H9 (cell line): ENCODE measurements around the gene SLC17A2. TPM values are rescaled to one million over a fixed set of nuclear protein-coding genes. Genes with fewer than 3 reads are reported as not detected.

Experiments used
- DNase-seq: peaks from one replicate; pipeline ENCODE4 v3.0.0-alpha.2; 2017
- H2AFZ ChIP-seq: one replicate; pipeline ENCODE4 v1.6.1; 2013; ENCODE audit warnings: mild to moderate bottlenecking, low read length, control low read depth, moderate library complexity
- H2AK5ac ChIP-seq: 2 replicates; pipeline ENCODE4 v1.6.1; 2013; ENCODE audit warnings: low read length, control low read depth, mixed read lengths; ENCODE audit not compliant: insufficient read length
- H2BK120ac ChIP-seq: one replicate; pipeline ENCODE4 v1.6.1; 2013; ENCODE audit warnings: low read depth, mild to moderate bottlenecking, low read length, control low read depth, inconsistent platforms; ENCODE audit not compliant: poor library complexity, severe bottlenecking
- H2BK12ac ChIP-seq: 2 replicates; pipeline ENCODE4 v1.6.1; 2013; ENCODE audit warnings: low read length, control low read depth, mixed read lengths, low read depth; ENCODE audit not compliant: insufficient read length
- H2BK15ac ChIP-seq: 2 replicates; pipeline ENCODE4 v1.6.1; 2013; ENCODE audit warnings: low read depth, low read length, control low read depth
- H2BK20ac ChIP-seq: one replicate; pipeline ENCODE4 v1.6.1; 2013; ENCODE audit warnings: low read depth, mild to moderate bottlenecking, low read length, control low read depth, inconsistent platforms; ENCODE audit not compliant: poor library complexity, severe bottlenecking
- H2BK5ac ChIP-seq: 2 replicates; pipeline ENCODE4 v1.6.1; 2013; ENCODE audit warnings: low read length, control low read depth, mixed read lengths; ENCODE audit not compliant: insufficient read length
- H3K14ac ChIP-seq: 2 replicates; pipeline ENCODE4 v1.6.1; 2013; ENCODE audit warnings: low read length, control low read depth; ENCODE audit not compliant: insufficient read depth
- H3K18ac ChIP-seq: 2 replicates; pipeline ENCODE4 v1.6.1; 2013; ENCODE audit warnings: low read depth, mild to moderate bottlenecking, mixed read lengths, low read length, control low read depth; ENCODE audit not compliant: insufficient read length
- H3K23ac ChIP-seq: 2 replicates; pipeline ENCODE4 v1.6.1; 2013; ENCODE audit warnings: low read length, control low read depth, mixed read lengths, low read depth; ENCODE audit not compliant: insufficient read length
- H3K23me2 ChIP-seq: 2 replicates; pipeline ENCODE4 v1.6.1; 2013; ENCODE audit warnings: low read depth, mild to moderate bottlenecking, mixed read lengths, low read length, control low read depth; ENCODE audit not compliant: insufficient read length, poor library complexity, severe bottlenecking
- H3K27ac ChIP-seq: 2 replicates; pipeline ENCODE4 v1.5.1; 2013; ENCODE audit warnings: low read length, control low read depth, mixed read lengths, low read depth; ENCODE audit not compliant: insufficient read length
- H3K27me3 ChIP-seq: 2 replicates; pipeline ENCODE4 v1.6.1; 2013; ENCODE audit warnings: low read length, control low read depth, inconsistent platforms; ENCODE audit not compliant: insufficient read depth
- H3K4ac ChIP-seq: 2 replicates; pipeline ENCODE4 v1.6.1; 2013; ENCODE audit warnings: low read depth, mild to moderate bottlenecking, control low read depth, inconsistent platforms, low read length, moderate library complexity
- H3K4me1 ChIP-seq: 2 replicates; pipeline ENCODE4 v1.6.1; 2013; ENCODE audit warnings: low read length, control low read depth, inconsistent platforms; ENCODE audit not compliant: insufficient read depth
- H3K4me2 ChIP-seq: 2 replicates; pipeline ENCODE4 v1.6.1; 2013; ENCODE audit warnings: low read length, control low read depth, mixed read lengths; ENCODE audit not compliant: insufficient read length, insufficient read depth
- H3K56ac ChIP-seq: 2 replicates; pipeline ENCODE4 v1.6.1; 2013; ENCODE audit warnings: low read depth, mild to moderate bottlenecking, mixed read lengths, low read length, control low read depth; ENCODE audit not compliant: insufficient read length
- H3K79me1 ChIP-seq: 2 replicates; pipeline ENCODE4 v1.6.1; 2013; ENCODE audit warnings: low read depth, mild to moderate bottlenecking, moderate library complexity, low read length, control low read depth, inconsistent platforms; ENCODE audit not compliant: insufficient read depth, poor library complexity, severe bottlenecking
- H3K79me2 ChIP-seq: 2 replicates; pipeline ENCODE4 v1.6.1; 2013; ENCODE audit warnings: low read length, control low read depth, inconsistent platforms; ENCODE audit not compliant: insufficient read depth
- H3K9ac ChIP-seq: 2 replicates; pipeline ENCODE4 v1.6.1; 2013; ENCODE audit warnings: low read length, control low read depth, mixed read lengths; ENCODE audit not compliant: insufficient read length; ENCODE audit errors: extremely low read depth
- H3K9me3 ChIP-seq: one replicate; pipeline ENCODE4 v1.6.1; 2013; ENCODE audit warnings: low read depth, low read length, inconsistent platforms; ENCODE audit not compliant: control insufficient read depth
- H3T11ph ChIP-seq: one replicate; pipeline ENCODE4 v1.6.1; 2013; ENCODE audit warnings: mild to moderate bottlenecking, low read length, control low read depth, inconsistent platforms
- H4K20me1 ChIP-seq: one replicate; pipeline ENCODE4 v1.6.1; 2013; ENCODE audit not compliant: control insufficient read depth, insufficient read length, insufficient read depth
- H4K5ac ChIP-seq: 2 replicates; pipeline ENCODE4 v1.6.1; 2013; ENCODE audit warnings: low read depth, mild to moderate bottlenecking, mixed read lengths, low read length, control low read depth; ENCODE audit not compliant: insufficient read length
- H4K8ac ChIP-seq: replicated peaks from 2 replicates; pipeline ENCODE4 v1.6.1; 2013; ENCODE audit warnings: low read length, control low read depth, mixed read lengths, low read depth; ENCODE audit not compliant: insufficient read length
- H4K91ac ChIP-seq: 2 replicates; pipeline ENCODE4 v1.6.1; 2013; ENCODE audit warnings: low read depth, mild to moderate bottlenecking, moderate library complexity, mixed read lengths, low read length, control low read depth; ENCODE audit not compliant: insufficient read length
- H3K27ac Mint-ChIP-seq, 3 experiments: 2 replicates in 2 of 3; 3 replicates in 1 of 3; pipeline ENCODE4 v1.8.0; 2020 to 2021; ENCODE audit warnings: mixed read lengths in 3 of 3, mild to moderate bottlenecking in 1 of 3, moderate library complexity in 1 of 3
- H3K27me3 Mint-ChIP-seq: 2 replicates; pipeline ENCODE4 v1.8.0; 2021; ENCODE audit warnings: low read depth, mild to moderate bottlenecking, moderate library complexity, mixed read lengths
- H3K36me3 Mint-ChIP-seq, 3 experiments: 2 replicates in 2 of 3; 3 replicates in 1 of 3; pipeline ENCODE4 v1.8.0; 2020 to 2021; ENCODE audit warnings: low read depth in 3 of 3, mixed read lengths in 3 of 3; ENCODE audit not compliant: insufficient read depth in 1 of 3
- H3K4me1 Mint-ChIP-seq, 2 experiments: 2 replicates each; pipeline ENCODE4 v1.8.0; 2020; ENCODE audit warnings: mixed read lengths in 2 of 2
- H3K4me3 Mint-ChIP-seq, 2 experiments: 2 replicates in 1 of 2; 3 replicates in 1 of 2; pipeline ENCODE4 v1.8.0; 2020 to 2021; ENCODE audit warnings: mild to moderate bottlenecking in 2 of 2, mixed read lengths in 2 of 2, moderate library complexity in 1 of 2
- H3K9me3 Mint-ChIP-seq, 2 experiments: 2 replicates in 1 of 2; 3 replicates in 1 of 2; pipeline ENCODE4 v1.8.0; 2020; ENCODE audit warnings: mild to moderate bottlenecking in 2 of 2, mixed read lengths in 2 of 2, moderate library complexity in 1 of 2
- CTCF ChIP-seq: fragments of 200-600 bp; sonication (generic); conservative IDR thresholded peaks from 3 replicates; pipeline ENCODE4 v1.8.0; 2021; ENCODE audit warnings: antibody characterized with exemption, mild to moderate bottlenecking
- WGBS: extraction: QIAGEN DNeasy Blood & Tissue Kit; methylation state at CpG from one replicate; pipeline ENCODE4 v1.1.7; 2013; ENCODE audit warnings: missing lambda C conversion rate, low lambda C conversion rate, mixed read lengths; ENCODE audit not compliant: insufficient read length; ENCODE audit errors: extremely low coverage; 5-methylcytosine and 5-hydroxymethylcytosine counted together
- total RNA-seq: library from RNA; stranded (reverse); gene quantifications from 2 replicates; pipeline ENCODE4 v1.2.1, GENCODE V29; 2021

SLC17A2 gene
- total RNA-seq, 1 experiment from 2014 or later: not detected

GRCh38 chr6:25903467-25904099 is 26.9 kb downstream of the SLC17A2 start:
- no peak overlapping the region for H3K27ac Mint-ChIP-seq
- Histone ChIP-seq H3K27me3 (no peaks in the 10 kb centered on the region), H4K8ac (no peak overlapping the region), H3K27ac (no peak overlapping the region), H3K79me1 (no peaks in the 10 kb centered on the region), H3K4me1 (peaks cover 5% of the 10 kb centered on the region; the same call in 1 of the 2 replicates), H2AFZ (no peak overlapping the region), H2AK5ac (no peak overlapping the region), H3K9me3 (no peaks in the 10 kb centered on the region), H3K56ac (no peak overlapping the region), H4K20me1 (no peaks in the 10 kb centered on the region), H2BK5ac (no peak overlapping the region), H3K9ac (no peak overlapping the region), H3K79me2 (no peaks in the 10 kb centered on the region), H2BK120ac (no peak overlapping the region), H3K23me2 (no peaks in the 10 kb centered on the region), H4K91ac (no peak overlapping the region), H2BK15ac (no peak overlapping the region), H2BK12ac (no peak overlapping the region), H3T11ph (no peak overlapping the region), H3K4me2 (no peak overlapping the region), H3K14ac (no peak overlapping the region), H2BK20ac (no peak overlapping the region), H3K18ac (no peak overlapping the region), H3K4ac (no peak overlapping the region), H3K23ac (no peak overlapping the region), H4K5ac (no peak overlapping the region)
- no peak overlapping the region for H3K4me3 Mint-ChIP-seq
- no peaks in the 10 kb centered on the region for H3K27me3 Mint-ChIP-seq
- no peaks in the 10 kb centered on the region for H3K36me3 Mint-ChIP-seq
- peaks cover 17 to 18% of the 10 kb centered on the region in 2 experiments for H3K4me1 Mint-ChIP-seq
- no peaks in the 10 kb centered on the region for H3K9me3 Mint-ChIP-seq
- no CpG with 5 or more reads among the region's 4 CpGs for WGBS
- TF ChIP-seq CTCF: no peak
- no peak for DNase-seq
